ENCODE results near the gene WRNIP1.

DNA sequence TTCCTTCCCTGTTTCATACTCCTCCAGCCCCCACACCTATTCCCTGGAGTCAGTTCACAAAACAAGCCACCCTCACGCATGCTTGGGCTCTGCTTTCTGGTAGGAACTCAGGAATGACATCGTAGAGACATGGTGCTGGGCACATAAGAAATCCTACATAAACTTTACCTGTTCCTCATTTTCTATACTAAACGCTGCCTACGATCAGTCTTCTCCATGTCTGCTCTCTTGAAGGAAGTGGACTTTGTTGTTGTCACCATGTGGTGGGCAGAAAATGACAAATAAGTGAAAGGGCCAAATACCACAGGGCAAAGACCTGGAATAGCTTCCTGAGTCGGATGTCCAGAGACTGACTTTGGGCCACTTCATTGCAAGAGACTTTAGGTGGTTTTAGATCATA, 24.6 kb upstream of the WRNIP1 start:
- TF ChIP-seq POLR2A (IDR thresholded peaks at IDR 0.05): no peak
- TF ChIP-seq EP300 (IDR thresholded peaks at IDR 0.05): no peak
- TF ChIP-seq, protein P1, sequence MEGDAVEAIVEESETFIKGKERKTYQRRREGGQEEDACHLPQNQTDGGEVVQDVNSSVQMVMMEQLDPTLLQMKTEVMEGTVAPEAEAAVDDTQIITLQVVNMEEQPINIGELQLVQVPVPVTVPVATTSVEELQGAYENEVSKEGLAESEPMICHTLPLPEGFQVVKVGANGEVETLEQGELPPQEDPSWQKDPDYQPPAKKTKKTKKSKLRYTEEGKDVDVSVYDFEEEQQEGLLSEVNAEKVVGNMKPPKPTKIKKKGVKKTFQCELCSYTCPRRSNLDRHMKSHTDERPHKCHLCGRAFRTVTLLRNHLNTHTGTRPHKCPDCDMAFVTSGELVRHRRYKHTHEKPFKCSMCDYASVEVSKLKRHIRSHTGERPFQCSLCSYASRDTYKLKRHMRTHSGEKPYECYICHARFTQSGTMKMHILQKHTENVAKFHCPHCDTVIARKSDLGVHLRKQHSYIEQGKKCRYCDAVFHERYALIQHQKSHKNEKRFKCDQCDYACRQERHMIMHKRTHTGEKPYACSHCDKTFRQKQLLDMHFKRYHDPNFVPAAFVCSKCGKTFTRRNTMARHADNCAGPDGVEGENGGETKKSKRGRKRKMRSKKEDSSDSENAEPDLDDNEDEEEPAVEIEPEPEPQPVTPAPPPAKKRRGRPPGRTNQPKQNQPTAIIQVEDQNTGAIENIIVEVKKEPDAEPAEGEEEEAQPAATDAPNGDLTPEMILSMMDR (IDR thresholded peaks at IDR 0.05): no peak
- TF ChIP-seq POLR2AphosphoS5 (IDR thresholded peaks at IDR 0.05): no peak
